Cardiac fibroblast (primary cell): Measurements from ENCODE around the gene TBC1D2.

Source experiments
- DNase-seq, 2 donors: peaks; one replicate each; pipeline versions ENCODE4 v3.0.0 to v3.0.0-alpha.2; 2010; ENCODE audit warnings: low read depth in 2 of 2
- H3K4me3 ChIP-seq, 2 donors: replicated peaks in 1 of 2; 1 replicate in 1 of 2; 2 replicates in 1 of 2; pipeline ENCODE4 v1.5.1; 2011; ENCODE audit warnings: low read depth in 2 of 2, low read length in 2 of 2, mild to moderate bottlenecking in 2 of 2, moderate library complexity in 1 of 2
- CTCF ChIP-seq: IDR thresholded peaks from one replicate; pipeline ENCODE4 v1.5.1; 2011; ENCODE audit warnings: low read depth, mild to moderate bottlenecking, low read length, inconsistent platforms

TBC1D2 gene

GRCh38 chr9:98254228-98255060, 1.0 kb downstream of the TBC1D2 start:
- TF ChIP-seq CTCF = no peak
- peak in 1 of 2 donors; percentile 30 for DNase-seq
- H3K4me3 ChIP-seq = peak overlapping the region; percentile 89 to 90

GRCh38 chr9:98253565-98253964, 1.9 kb downstream of the TBC1D2 start:
- H3K4me3 ChIP-seq = peak overlapping the region in 1 of 2 donors; percentile 89
- TF ChIP-seq CTCF = no peak
- DNase-seq = no peak

- no peak overlapping the region for H3K4me3 ChIP-seq
- peak; percentile 74 to 85 for DNase-seq
- TF ChIP-seq CTCF = no peak
These were observed 3.9 kb downstream of the TBC1D2 start for GRCh38 chr9:98251551-98251950.

GRCh38 chr9:98249771-98250170, 5.7 kb downstream of the TBC1D2 start:
- no peak for DNase-seq
- no peak overlapping the region for H3K4me3 ChIP-seq
- TF ChIP-seq CTCF = no peak

- TF ChIP-seq CTCF = no peak
- H3K4me3 ChIP-seq = no peak overlapping the region
- DNase-seq = peak; percentile 96 to 98
These were observed 6.5 kb downstream of the TBC1D2 start for GRCh38 chr9:98248737-98249474.

- no peak for DNase-seq
- no peak overlapping the region for H3K4me3 ChIP-seq
- TF ChIP-seq CTCF = no peak
These were observed 7.4 kb downstream of the TBC1D2 start for GRCh38 chr9:98247831-98248657.
